Activated CD4-positive, alpha-beta T cell treated with anti-CD3 and anti-CD28 coated beads, Interleukin-2, amount 10 ng/mL, durations not matched to agents 7 days and 5 days (primary cell): ENCODE measurements around the gene FSIP1. TPM values are rescaled to one million over a fixed set of nuclear protein-coding genes. Genes with fewer than 3 reads are reported as not detected.

Experiments
- CTCF ChIA-PET: fragments of 350-600 bp; sonication (Branson Sonifier 250); formaldehyde crosslinking; loops from one replicate; lab custom pipeline; 2021; ENCODE audit warnings: antibody characterized with exemption; lab: Charles Lee
- POLR2A ChIA-PET: fragments of 350-600 bp; sonication (Branson Sonifier 250); formaldehyde crosslinking; loops from one replicate; lab custom pipeline; 2021; ENCODE audit warnings: antibody characterized with exemption; lab: Charles Lee
- DNase-seq: peaks from one replicate; pipeline ENCODE4 v3.0.0-alpha.2; 2020
- H3K27ac Mint-ChIP-seq: one replicate; pipeline ENCODE4 v1.8.0; 2021; ENCODE audit warnings: mild to moderate bottlenecking, moderate library complexity, mixed read lengths
- H3K27me3 Mint-ChIP-seq: one replicate; pipeline ENCODE4 v1.8.0; 2021; ENCODE audit warnings: mixed read lengths
- H3K36me3 Mint-ChIP-seq: one replicate; pipeline ENCODE4 v1.8.0; 2021; ENCODE audit warnings: low read depth, mixed read lengths
- H3K4me1 Mint-ChIP-seq: one replicate; pipeline ENCODE4 v1.8.0; 2021; ENCODE audit warnings: mixed read lengths
- H3K4me3 Mint-ChIP-seq: one replicate; pipeline ENCODE4 v1.8.0; 2021; ENCODE audit warnings: mild to moderate bottlenecking, moderate library complexity, mixed read lengths
- H3K9me3 Mint-ChIP-seq: one replicate; pipeline ENCODE4 v1.8.0; 2021; ENCODE audit warnings: mixed read lengths
- total RNA-seq, 2 experiments: library from RNA; stranded (reverse); gene quantifications; one replicate each; pipeline ENCODE4 v1.2.3, GENCODE V29; 2021

The FSIP1 gene
- total RNA-seq, 2 experiments from 2014 or later = 0.30 to 0.48 TPM

DNA sequence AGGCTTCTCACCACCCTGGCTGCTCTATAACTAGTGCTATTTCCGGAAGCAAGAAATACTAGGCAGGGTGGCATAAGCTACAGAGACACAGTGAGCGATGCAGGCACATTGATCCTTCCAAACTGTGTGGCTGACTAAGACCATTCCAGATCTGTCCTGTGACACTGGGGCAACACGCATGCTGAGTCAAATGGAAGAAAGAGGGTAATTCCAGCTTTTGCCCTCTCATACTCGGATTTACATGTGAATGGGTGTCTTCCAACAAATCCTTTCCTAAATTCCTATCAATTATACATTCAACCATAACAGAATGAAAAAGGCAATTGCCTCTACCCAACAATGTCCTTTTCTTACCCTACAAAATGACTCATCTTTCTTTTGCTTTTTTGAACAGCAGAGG, 5.1 kb downstream of the FSIP1 start:
- peaks cover 4% of the 10 kb centered on the region for H3K9me3 Mint-ChIP-seq
- ChIA-PET POLR2A (no interaction called here), CTCF (interaction anchor here (2.0 kb wide), 1 partner anchor 9 kb away, joined by 4 read pairs; no protein-coding TSS in a partner anchor)

DNA sequence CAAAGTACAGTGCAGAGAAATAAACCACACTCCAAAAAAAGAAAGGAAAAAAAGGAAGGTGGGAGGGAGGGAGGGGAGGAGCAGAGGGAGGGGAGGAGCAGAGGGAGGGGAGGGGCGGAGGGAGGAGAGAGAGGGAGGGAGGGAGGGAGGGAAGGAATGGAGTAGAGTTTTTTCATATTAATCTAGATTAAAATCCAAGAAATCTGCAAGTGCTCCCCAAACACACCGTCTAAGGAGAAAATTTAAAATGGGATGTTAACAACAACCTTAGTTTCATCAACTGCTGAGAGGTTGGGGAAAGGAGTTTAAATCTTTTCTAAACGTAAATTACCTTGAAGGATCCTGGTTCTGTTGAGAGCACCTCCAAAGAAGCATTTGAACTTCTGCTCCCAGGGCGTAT, 6.6 kb downstream of the FSIP1 start:
- Mint-ChIP-seq H3K4me1 (peaks cover 38% of the 10 kb centered on the region), H3K36me3 (peaks cover 11% of the 10 kb centered on the region), H3K27ac (no peak overlapping the region), H3K4me3 (no peak overlapping the region), H3K27me3 (peaks cover 12% of the 10 kb centered on the region), H3K9me3 (no peaks in the 10 kb centered on the region)
- no peak for DNase-seq
- ChIA-PET POLR2A (no interaction called here), CTCF (no interaction called here)

More for the DNA sequence above, 5.1 kb downstream of the FSIP1 start:
- Mint-ChIP-seq H3K27ac (no peak overlapping the region), H3K4me3 (no peak overlapping the region), H3K36me3 (peaks cover 11% of the 10 kb centered on the region), H3K27me3 (peaks cover 12% of the 10 kb centered on the region), H3K4me1 (peaks cover 44% of the 10 kb centered on the region)
- no peak for DNase-seq

DNA sequence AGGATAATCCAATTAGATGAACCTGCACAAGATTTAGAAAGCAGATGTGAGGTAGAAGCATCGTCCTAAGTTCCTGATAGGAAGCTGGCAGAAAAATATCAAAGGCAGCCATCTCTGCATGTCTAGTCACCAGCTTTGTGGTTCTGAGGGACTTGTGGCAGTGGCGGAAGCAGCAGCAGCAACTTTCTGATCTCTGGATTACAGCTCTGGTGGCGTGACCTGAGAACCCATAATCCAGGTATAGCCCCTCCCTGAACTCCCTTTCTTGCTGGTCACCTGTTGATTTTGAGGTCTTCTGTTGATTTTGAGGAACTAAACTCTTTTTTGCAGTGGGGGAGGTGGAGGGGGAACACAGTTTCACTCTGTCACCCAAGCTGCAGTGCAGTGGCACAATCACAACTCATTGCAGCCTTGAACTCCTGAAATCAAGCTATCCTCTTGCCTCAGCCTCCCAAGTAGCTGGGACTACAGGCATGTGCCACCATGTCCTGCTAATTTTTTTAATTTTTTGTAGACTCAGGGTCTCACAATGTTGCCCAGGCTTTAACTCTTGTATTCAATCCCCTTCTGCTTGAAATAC, 7.9 kb downstream of the FSIP1 start:
- DNase-seq = peak; percentile 78
- Mint-ChIP-seq H3K4me3 (peak overlapping the region; percentile 36), H3K36me3 (peaks cover 7% of the 10 kb centered on the region), H3K27ac (peak overlapping the region; percentile 88), H3K27me3 (peaks cover 12% of the 10 kb centered on the region), H3K4me1 (peaks cover 34% of the 10 kb centered on the region), H3K9me3 (no peaks in the 10 kb centered on the region)
- POLR2A ChIA-PET = no interaction called here
- CTCF ChIA-PET = interaction anchor here (0.7 to 1.1 kb wide), 3 partner anchors 10 to 133 kb away, joined by 3 to 6 read pairs (median 3); no protein-coding TSS in a partner anchor

DNA sequence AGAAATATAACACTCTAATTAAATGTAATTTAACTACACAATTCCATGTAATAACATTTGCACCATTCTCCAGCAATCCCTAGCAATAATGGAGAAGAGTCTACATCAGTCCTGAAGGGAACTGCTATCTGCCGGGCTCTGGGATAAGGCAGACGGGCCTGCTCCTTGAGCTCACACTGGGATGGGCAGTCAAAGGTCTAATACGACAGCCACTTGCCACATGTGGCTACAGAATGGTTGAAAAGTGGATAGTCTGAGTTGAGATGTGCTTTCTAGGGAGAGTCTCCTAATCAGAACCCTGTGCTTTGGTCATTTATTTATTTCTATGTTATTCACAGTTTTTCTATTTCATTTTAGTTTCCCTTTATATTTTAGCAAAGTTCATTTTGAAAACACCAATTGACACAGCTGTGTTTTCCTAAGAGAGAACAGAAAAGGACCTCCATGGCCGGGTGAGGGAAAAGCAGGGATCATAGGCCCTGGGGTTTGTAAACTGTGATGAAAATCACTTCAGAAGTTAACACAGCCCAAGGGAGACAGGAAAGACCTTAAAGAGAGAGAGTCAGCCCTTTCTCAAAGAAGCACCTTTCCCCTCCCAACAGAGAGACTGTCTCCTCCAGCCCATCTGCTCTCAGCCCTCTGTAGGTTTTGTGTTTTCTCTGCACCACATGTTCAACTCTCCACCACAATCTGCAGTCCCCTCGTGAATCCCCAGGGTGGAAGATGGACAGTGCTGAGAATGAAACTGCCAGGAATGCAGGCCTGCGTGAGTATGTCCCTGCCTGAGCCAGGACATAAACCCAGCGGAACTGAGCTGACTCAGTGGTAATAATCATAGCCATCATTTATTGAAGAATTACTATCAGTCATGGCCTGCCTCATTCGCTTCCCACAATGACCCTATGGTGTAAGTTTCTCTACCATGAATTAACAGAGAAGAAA, 11.6 kb downstream of the FSIP1 start:
- peaks cover 28% of the 10 kb centered on the region for H3K4me1 Mint-ChIP-seq
- DNase-seq = no peak
- ChIA-PET POLR2A (no interaction called here), CTCF (no interaction called here)
- H3K27me3 Mint-ChIP-seq = peaks cover 3% of the 10 kb centered on the region
- H3K36me3 Mint-ChIP-seq = peaks cover 5% of the 10 kb centered on the region
- H3K9me3 Mint-ChIP-seq = no peaks in the 10 kb centered on the region
- peak overlapping the region; percentile 20 for H3K27ac Mint-ChIP-seq
- no peak overlapping the region for H3K4me3 Mint-ChIP-seq

DNA sequence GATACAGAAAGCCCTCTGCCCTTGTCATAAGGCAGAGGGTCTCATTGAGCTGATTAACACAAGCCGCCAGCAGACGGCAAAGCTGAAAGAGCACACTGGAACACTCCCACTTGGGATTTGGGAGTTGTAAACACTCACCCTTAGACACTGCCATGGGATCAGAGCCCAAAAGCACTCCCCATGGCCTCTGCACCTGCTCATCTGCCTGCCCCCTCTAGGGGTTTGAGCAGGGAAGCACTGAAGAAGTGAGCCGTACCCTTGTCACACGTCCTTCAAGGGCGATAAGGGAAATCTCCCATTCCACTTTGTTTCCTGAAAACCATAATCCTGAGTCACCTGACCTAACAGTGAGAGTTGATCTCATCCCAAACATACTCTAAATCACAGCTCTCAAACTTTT, 14.7 kb downstream of the FSIP1 start:
- no peak for DNase-seq
- peaks cover 7% of the 10 kb centered on the region for H3K27me3 Mint-ChIP-seq
- H3K27ac Mint-ChIP-seq = no peak overlapping the region
- no peaks in the 10 kb centered on the region for H3K36me3 Mint-ChIP-seq
- ChIA-PET CTCF (interaction anchor here (0.9 to 1.6 kb wide), 3 partner anchors 10 to 12 kb away, joined by 3 to 4 read pairs (median 3); no protein-coding TSS in a partner anchor), POLR2A (no interaction called here)
- H3K4me1 Mint-ChIP-seq = peaks cover 5% of the 10 kb centered on the region
- no peaks in the 10 kb centered on the region for H3K9me3 Mint-ChIP-seq
- no peak overlapping the region for H3K4me3 Mint-ChIP-seq

DNA sequence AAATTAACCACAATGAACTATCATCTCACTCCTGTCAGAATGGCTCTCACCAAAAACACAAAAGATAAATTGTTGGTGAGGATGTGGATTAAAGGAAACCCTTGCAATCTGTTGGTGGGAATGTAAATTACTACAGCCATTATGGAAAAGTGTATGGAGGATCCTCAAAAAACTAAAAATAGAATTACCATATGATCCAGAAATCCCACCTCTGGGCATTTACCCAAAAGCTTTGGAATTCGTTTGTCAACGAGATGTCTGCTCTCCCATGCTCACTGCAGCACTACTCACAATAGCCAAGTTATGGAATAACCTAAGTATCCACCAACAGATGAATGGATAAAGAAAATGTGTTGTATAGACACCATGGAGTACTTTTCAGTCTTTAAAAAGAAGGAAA, 21.6 kb downstream of the FSIP1 start:
- ChIA-PET POLR2A (no interaction called here), CTCF (interaction anchor here (0.6 to 1.6 kb wide), 3 partner anchors 22 to 181 kb away, joined by 3 to 4 read pairs (median 4); partner anchors contain the start of gene FSIP1)
- Mint-ChIP-seq H3K4me1 (no peaks in the 10 kb centered on the region), H3K27ac (no peak overlapping the region), H3K4me3 (no peak overlapping the region), H3K9me3 (no peaks in the 10 kb centered on the region), H3K27me3 (peaks cover 28% of the 10 kb centered on the region), H3K36me3 (no peaks in the 10 kb centered on the region)
- DNase-seq = no peak

DNA sequence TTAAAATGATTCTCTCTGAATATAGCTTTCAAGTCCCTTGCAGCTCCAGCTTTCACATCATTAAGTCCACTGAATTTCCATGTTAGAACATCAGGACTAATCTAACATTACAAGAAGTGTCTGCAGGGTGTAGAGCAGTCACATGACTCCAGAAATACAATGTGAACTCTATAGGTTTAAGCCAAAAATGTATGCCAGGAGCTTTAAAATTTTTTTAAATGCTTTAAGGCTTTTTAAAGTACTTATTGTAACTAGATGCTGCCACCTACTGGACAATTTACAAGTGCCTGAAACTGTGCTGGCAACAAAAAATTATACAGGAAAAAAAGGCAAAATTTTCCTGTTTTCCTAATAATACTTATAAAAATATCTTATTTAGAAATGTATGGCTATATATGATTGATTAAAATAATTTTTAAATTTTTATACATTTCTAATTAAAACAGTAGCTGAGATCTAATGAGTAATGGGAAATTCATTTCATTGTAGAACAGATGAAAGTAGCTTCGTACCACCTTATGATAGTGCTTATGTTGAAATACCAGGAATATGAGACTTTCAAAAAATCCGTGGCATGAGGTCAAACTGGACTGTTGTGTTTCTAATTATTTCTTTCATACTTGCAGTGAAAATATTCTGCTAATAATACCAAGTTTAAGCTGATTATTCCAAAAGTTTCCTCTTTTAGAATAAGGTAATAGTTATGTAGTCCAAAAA, 25.7 kb downstream of the FSIP1 start:
- no peak overlapping the region for H3K27ac Mint-ChIP-seq
- H3K27me3 Mint-ChIP-seq = peaks cover 46% of the 10 kb centered on the region
- peak; percentile 48 for DNase-seq
- ChIA-PET CTCF (interaction anchor here (0.6 to 2.3 kb wide), 12 partner anchors 12 to 263 kb away, joined by 3 to 12 read pairs (median 4); partner anchors contain the start of gene FSIP1), POLR2A (no interaction called here)
- H3K4me1 Mint-ChIP-seq = no peaks in the 10 kb centered on the region
- no peak overlapping the region for H3K4me3 Mint-ChIP-seq
- H3K36me3 Mint-ChIP-seq = no peaks in the 10 kb centered on the region
- no peaks in the 10 kb centered on the region for H3K9me3 Mint-ChIP-seq

DNA sequence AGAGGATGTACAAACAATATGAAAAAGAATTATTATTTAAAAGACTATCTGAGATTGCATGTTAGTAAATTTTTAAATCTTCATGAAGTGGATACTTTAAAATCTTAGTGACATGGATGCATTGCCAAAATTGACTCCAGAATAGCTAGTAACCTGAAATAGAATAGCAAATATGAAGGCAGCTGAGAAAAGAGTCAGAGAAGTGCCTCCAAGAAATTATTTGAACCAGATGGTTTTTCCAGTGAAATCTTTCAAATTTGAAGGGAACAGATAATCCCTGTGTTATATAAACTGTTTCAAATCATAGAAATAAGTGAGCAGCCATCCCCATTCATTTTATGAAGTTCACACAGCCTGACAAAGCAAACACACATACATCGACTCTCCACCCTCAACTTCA, 29.6 kb downstream of the FSIP1 start:
- ChIA-PET CTCF (no interaction called here), POLR2A (no interaction called here)
- no peaks in the 10 kb centered on the region for H3K36me3 Mint-ChIP-seq
- H3K27me3 Mint-ChIP-seq = peaks cover 56% of the 10 kb centered on the region
- no peak overlapping the region for H3K4me3 Mint-ChIP-seq
- H3K9me3 Mint-ChIP-seq = no peaks in the 10 kb centered on the region
- no peak overlapping the region for H3K27ac Mint-ChIP-seq
- DNase-seq = no peak
- H3K4me1 Mint-ChIP-seq = no peaks in the 10 kb centered on the region

DNA sequence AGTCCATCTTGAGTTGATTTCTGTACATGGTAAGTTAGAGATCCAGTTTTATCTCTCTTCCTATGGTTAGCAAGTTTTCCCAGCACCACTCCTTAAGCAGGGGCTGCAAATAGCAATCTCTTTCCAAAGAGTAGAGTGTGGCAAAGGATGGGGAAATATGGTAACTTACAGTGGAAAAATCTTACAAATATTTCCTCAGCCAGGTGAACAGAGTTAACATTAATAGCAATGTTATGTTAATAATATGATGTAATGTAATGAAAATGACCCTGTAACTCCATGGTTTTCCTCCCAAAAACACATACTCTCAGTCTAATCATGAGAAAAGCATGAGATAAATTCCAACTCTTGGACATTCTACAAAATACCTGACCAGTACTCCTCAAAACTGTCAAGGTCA, 30.4 kb downstream of the FSIP1 start:
- ChIA-PET CTCF (no interaction called here), POLR2A (no interaction called here)
- H3K36me3 Mint-ChIP-seq = no peaks in the 10 kb centered on the region
- H3K27me3 Mint-ChIP-seq = peaks cover 58% of the 10 kb centered on the region
- DNase-seq = no peak
- H3K4me1 Mint-ChIP-seq = no peaks in the 10 kb centered on the region
- H3K27ac Mint-ChIP-seq = no peak overlapping the region
- no peak overlapping the region for H3K4me3 Mint-ChIP-seq
- H3K9me3 Mint-ChIP-seq = no peaks in the 10 kb centered on the region

DNA sequence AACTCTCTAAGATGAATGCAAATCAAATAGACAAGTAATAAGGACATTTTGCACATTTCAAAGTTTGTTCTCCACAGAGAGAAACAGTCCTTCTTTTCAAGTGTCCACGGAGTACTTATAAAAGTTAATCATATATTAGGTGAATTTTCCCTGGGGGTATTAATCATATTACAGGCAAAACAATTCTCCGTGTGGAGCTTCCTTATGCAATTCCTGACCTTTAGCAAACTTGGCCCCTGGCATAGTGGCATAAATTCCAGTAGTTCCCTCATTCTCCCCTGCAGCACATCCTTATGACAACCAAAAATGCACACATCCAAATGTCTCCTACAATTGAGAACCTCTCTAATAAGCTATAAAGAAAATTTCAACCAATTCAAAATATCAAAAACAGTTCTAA, 34.4 kb downstream of the FSIP1 start:
- H3K36me3 Mint-ChIP-seq = no peaks in the 10 kb centered on the region
- H3K27me3 Mint-ChIP-seq = peaks cover 40% of the 10 kb centered on the region
- no peaks in the 10 kb centered on the region for H3K4me1 Mint-ChIP-seq
- ChIA-PET POLR2A (no interaction called here), CTCF (interaction anchor here (1.1 kb wide), 1 partner anchor 163 kb away, joined by 3 read pairs; no protein-coding TSS in a partner anchor)
- no peak overlapping the region for H3K27ac Mint-ChIP-seq
- H3K9me3 Mint-ChIP-seq = no peaks in the 10 kb centered on the region
- DNase-seq = no peak
- H3K4me3 Mint-ChIP-seq = no peak overlapping the region

DNA sequence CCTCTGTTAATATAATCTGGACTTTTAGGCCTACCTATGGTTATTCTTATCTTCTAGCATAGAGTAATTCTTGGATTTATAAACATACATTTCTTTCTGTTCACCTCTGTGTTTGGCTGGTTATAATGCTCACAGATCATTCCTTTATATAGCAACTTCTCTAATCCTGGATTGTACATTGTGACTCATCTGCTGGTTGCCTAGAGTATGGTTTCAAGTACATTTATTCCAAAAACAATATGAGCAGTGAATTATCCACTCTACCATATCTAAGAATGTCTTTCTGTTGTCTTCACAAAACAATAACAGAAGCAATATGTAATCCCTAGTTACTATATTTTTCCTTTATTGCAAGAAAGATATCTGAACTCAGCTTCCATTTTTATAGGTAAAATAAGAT, 35.3 kb downstream of the FSIP1 start:
- DNase-seq = no peak
- Mint-ChIP-seq H3K9me3 (no peaks in the 10 kb centered on the region), H3K4me1 (no peaks in the 10 kb centered on the region), H3K27me3 (peaks cover 43% of the 10 kb centered on the region), H3K27ac (no peak overlapping the region), H3K4me3 (no peak overlapping the region), H3K36me3 (no peaks in the 10 kb centered on the region)
- POLR2A ChIA-PET = no interaction called here
- CTCF ChIA-PET = no interaction called here

DNA sequence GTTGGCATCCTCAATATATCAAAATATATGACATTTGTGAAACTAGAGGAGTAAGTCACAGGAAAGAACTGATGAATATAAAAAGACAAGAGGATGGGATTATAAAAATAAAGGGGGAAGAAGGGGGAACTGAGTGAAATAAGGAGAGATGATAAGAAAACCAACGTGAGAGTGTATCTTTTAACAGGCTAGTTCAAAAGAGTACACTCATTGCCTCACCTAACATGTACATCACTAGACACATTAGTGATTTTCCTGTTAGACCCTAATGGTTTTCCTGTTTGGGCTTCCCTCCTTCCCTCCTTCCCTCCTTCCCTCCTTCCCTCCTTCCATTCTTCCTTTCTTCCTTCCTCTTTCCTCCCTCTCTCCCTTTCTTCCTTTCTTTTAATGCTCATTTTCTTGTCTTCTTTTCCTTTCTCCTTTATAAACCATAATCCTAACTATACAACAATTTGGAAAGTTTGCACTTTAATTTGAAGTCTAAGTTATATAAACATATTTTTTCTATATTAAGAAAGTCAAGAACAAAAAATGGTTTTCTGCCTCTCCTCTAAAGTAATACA, 35.8 kb downstream of the FSIP1 start:
- ChIA-PET POLR2A (no interaction called here), CTCF (no interaction called here)
- Mint-ChIP-seq H3K4me3 (no peak overlapping the region), H3K9me3 (no peaks in the 10 kb centered on the region), H3K27me3 (peaks cover 48% of the 10 kb centered on the region), H3K27ac (no peak overlapping the region), H3K36me3 (no peaks in the 10 kb centered on the region), H3K4me1 (no peaks in the 10 kb centered on the region)
- no peak for DNase-seq
